K562 (cell line): ENCODE data around the gene PTPRG. TPM values are rescaled to one million over a fixed set of nuclear protein-coding genes. Genes with fewer than 3 reads are reported as not detected.

Source experiments
- ATAC-seq: fragments of 200-7000 bp; cut with Tn5 transposase; 3 replicates; pipeline ENCODE4 v1.9.1; 2020; ENCODE audit warnings: moderate library complexity
- BruUV-seq: library from RNA; stranded (reverse); fragments of 400-500 nt; replicated peaks from 2 replicates; lab custom pipeline; 2021; lab: Mats Ljungman, UMichigan
- CTCF ChIA-PET: fragments of 300-600 bp; formaldehyde crosslinking; extraction: SDS; loops from one replicate; lab custom pipeline; 2021; ENCODE audit warnings: low intra/inter-chr PET ratio; lab: Yijun Ruan, JAX
- POLR2A ChIA-PET: fragments of 300-600, 350-650 bp; sonication (Branson Sonifier 250); formaldehyde crosslinking; extraction: SDS; loops from one replicate; lab custom pipeline; 2021; ENCODE audit warnings: antibody characterized with exemption, inconsistent platforms; lab: Yijun Ruan, JAX
- DNase-seq, 4 experiments: peaks; one replicate each; pipeline versions ENCODE4 v3.0.0 to v3.0.0-alpha.2; 2011 to 2018; ENCODE audit warnings: low spot score in 3 of 4, mixed read lengths in 3 of 4; ENCODE audit errors: extremely low read depth in 1 of 4
- FAIRE-seq: peaks from 2 replicates; lab custom pipeline; 2011; peaks lifted over from hg19 to GRCh38; lab: Jason Lieb, UNC
- H2AFZ ChIP-seq: 2 replicates; pipeline ENCODE4 v1.6.0; 2011; ENCODE audit warnings: low read depth, low read length, control low read depth, inconsistent platforms
- H3K27ac ChIP-seq: fragments of 200-600 bp; 3 replicates; pipeline ENCODE4 v1.8.0; 2011; ENCODE audit warnings: low read depth, mild to moderate bottlenecking, control low read depth, inconsistent platforms, low read length, moderate library complexity, mixed read lengths; ENCODE audit errors: extremely low read depth
- H3K27me3 ChIP-seq, 2 experiments: fragments of 300-600 bp in 1 of 2; 2 replicates in 1 of 2; 3 replicates in 1 of 2; pipeline versions ENCODE4 v1.6.0 to v1.8.0; 2011; ENCODE audit warnings: inconsistent platforms in 2 of 2, low read length in 2 of 2, mild to moderate bottlenecking in 1 of 2, mixed read lengths in 1 of 2, moderate library complexity in 1 of 2; ENCODE audit not compliant: control insufficient read depth in 2 of 2, insufficient read depth in 2 of 2
- H3K36me3 ChIP-seq: fragments of 300-600 bp; 3 replicates; pipeline ENCODE4 v1.8.0; 2011; ENCODE audit warnings: mild to moderate bottlenecking, low read length, inconsistent platforms; ENCODE audit not compliant: control insufficient read depth, insufficient read depth
- H3K4me1 ChIP-seq, 2 experiments: fragments of 200-600 bp in 1 of 2; replicated peaks in 1 of 2; 2 replicates in 1 of 2; 3 replicates in 1 of 2; pipeline versions ENCODE4 v1.5.1 to v1.8.0; 2011; ENCODE audit warnings: inconsistent platforms in 2 of 2, low read length in 2 of 2, mild to moderate bottlenecking in 1 of 2, mixed read lengths in 1 of 2, moderate library complexity in 1 of 2; ENCODE audit not compliant: control insufficient read depth in 2 of 2, insufficient read depth in 2 of 2
- H3K4me2 ChIP-seq: 2 replicates; pipeline ENCODE4 v1.6.1; 2011; ENCODE audit warnings: low read length, control low read depth, inconsistent platforms, mixed read lengths; ENCODE audit not compliant: insufficient read depth
- H3K4me3 ChIP-seq: fragments of 200-600 bp; sonication (generic), shearing (Covaris generic); 2 replicates; pipeline ENCODE4 v1.5.1; 2016; ENCODE audit warnings: control low read depth, inconsistent platforms
- H3K79me2 ChIP-seq: fragments of 200-600 bp; 3 replicates; pipeline ENCODE4 v1.8.0; 2011; ENCODE audit warnings: low read length, inconsistent platforms; ENCODE audit not compliant: control insufficient read depth, insufficient read depth
- H3K9ac ChIP-seq, 2 experiments: 2 replicates each; pipeline versions ENCODE4 v1.6.0 to v1.6.1; 2011; ENCODE audit warnings: low read depth in 2 of 2, low read length in 2 of 2, control low read depth in 1 of 2, inconsistent platforms in 1 of 2, mild to moderate bottlenecking in 1 of 2, mixed read lengths in 1 of 2; ENCODE audit not compliant: insufficient read depth in 1 of 2
- H3K9me1 ChIP-seq: one replicate; pipeline ENCODE4 v1.6.0; 2011; ENCODE audit warnings: inconsistent platforms, mild to moderate bottlenecking, low read length, moderate library complexity; ENCODE audit not compliant: control insufficient read depth, insufficient read depth
- H3K9me3 ChIP-seq: replicated peaks from 2 replicates; pipeline ENCODE4 v1.5.1; 2011; ENCODE audit warnings: low read depth, low read length, inconsistent platforms; ENCODE audit not compliant: control insufficient read depth, insufficient read depth
- H4K20me1 ChIP-seq: replicated peaks from 2 replicates; pipeline ENCODE4 v1.6.1; 2011; ENCODE audit warnings: low read length, inconsistent platforms, mixed read lengths; ENCODE audit not compliant: control insufficient read depth, insufficient read depth
- ATF1 ChIP-seq, 2 experiments: fragments of 450-650 bp in 1 of 2; IDR thresholded peaks; 2 replicates each; pipeline ENCODE4 v1.6.1; 2016; ENCODE audit warnings: missing compliant biosample characterization in 1 of 2, missing genetic modification characterization in 1 of 2
- CTBP1 ChIP-seq: fragments of 450-650 bp; IDR thresholded peaks from 2 replicates; pipeline ENCODE4 v1.6.1; 2016; ENCODE audit warnings: borderline replicate concordance
- GTF2A2 ChIP-seq: IDR thresholded peaks from 2 replicates; pipeline ENCODE4 v1.6.1; 2016; ENCODE audit warnings: mild to moderate bottlenecking, missing genetic modification characterization, missing compliant biosample characterization
- SMARCA5 ChIP-seq: fragments of 450-650 bp; IDR thresholded peaks from 2 replicates; pipeline ENCODE4 v1.6.1; 2016
- U2AF2 ChIP-seq: fragments of 200-400 bp; formaldehyde crosslinking; optimal IDR thresholded peaks from 2 replicates; pipeline ENCODE3; 2017; ENCODE audit warnings: low read depth, mild to moderate bottlenecking, low read length
- ZNF274 ChIP-seq: IDR thresholded peaks from 2 replicates; pipeline ENCODE4 v1.6.1; 2011; ENCODE audit warnings: low read depth, mild to moderate bottlenecking, low read length, moderate library complexity, borderline replicate concordance
- ZNF354B ChIP-seq: fragments of 250-450 bp; sonication (Bioruptor Pico); IDR thresholded peaks from 2 replicates; pipeline ENCODE4 v1.4.0; 2020
- WGBS: fragments of 100-300 bp; shearing (Covaris generic); methylation state at CpG from one replicate; pipeline ENCODE4 v1.1.6; 2016; ENCODE audit warnings: low coverage, mixed read lengths; ENCODE audit not compliant: insufficient coverage; ENCODE audit errors: missing lambda C conversion rate; 5-methylcytosine and 5-hydroxymethylcytosine counted together
- in situ Hi-C: fragments of 300-500 bp; cut with MboI; formaldehyde crosslinking; loops from 4 replicates; pipeline ENCODE4 v1.15.0; 2018; ENCODE audit warnings: inconsistent platforms, mixed read lengths
- intact Hi-C: fragments of 100-400 bp; cut with micrococcal nuclease; formaldehyde crosslinking; loops from 2 replicates; pipeline ENCODE4 v1.14.2; 2022
- polyA plus RNA-seq, 8 experiments: library from polyadenylated mRNA; depleted of rRNA in 4 of 8; stranded (reverse) in 5 of 8; unstranded in 3 of 8; fragments of >200 nt; fragmentation: Nextera tagmentation in 2 of 8; fragmentation: Illumina TruSeq in 1 of 8; extraction: Ambion mirVana in 2 of 8; extraction: Trizol in 1 of 8; gene quantifications; 2 replicates each; pipeline versions ENCODE4 v1.2.1 to v1.2.3, GENCODE V29; 2011 to 2014; ENCODE audit warnings: inconsistent platforms in 1 of 8, missing spikeins in 1 of 8
- total RNA-seq, 7 experiments: library from RNA; depleted of rRNA in 6 of 7; stranded (reverse); fragments of >200 nt in 6 of 7; fragmentation: Illumina TruSeq in 2 of 7; extraction: Trizol in 2 of 7; gene quantifications; 2 replicates each; pipeline versions ENCODE4 v1.2.1 to v1.2.3, GENCODE V29; 2011 to 2021; ENCODE audit warnings: low replicate concordance in 1 of 7
- TF ChIP-seq, protein P1 (sequence below): fragments of 150-350 bp; IDR thresholded peaks from 2 replicates; pipeline ENCODE4 v1.6.1; 2014; ENCODE audit warnings: low read depth, mild to moderate bottlenecking, low read length, borderline replicate concordance
- TF ChIP-seq, protein P2 (sequence below), 2 experiments: fragments of 150-350 bp in 1 of 2; IDR thresholded peaks; 2 replicates each; pipeline ENCODE4 v1.6.1; 2012 to 2016; ENCODE audit warnings: low read depth in 2 of 2, low read length in 2 of 2, mild to moderate bottlenecking in 1 of 2, moderate library complexity in 1 of 2
- TF ChIP-seq, protein P3 (sequence below), 2 experiments: fragments of 450-650 bp; conservative IDR thresholded peaks; 2 replicates each; pipeline ENCODE4 v1.6.1; 2017; ENCODE audit warnings: mild to moderate bottlenecking in 2 of 2, moderate library complexity in 2 of 2

Gene PTPRG
- total and polyA plus RNA-seq, 9 of the 15 experiments (the other 6 are each of a cell fraction or from before 2014, with no cell fraction given) = 0.16 TPM; not detected in 8

DNA sequence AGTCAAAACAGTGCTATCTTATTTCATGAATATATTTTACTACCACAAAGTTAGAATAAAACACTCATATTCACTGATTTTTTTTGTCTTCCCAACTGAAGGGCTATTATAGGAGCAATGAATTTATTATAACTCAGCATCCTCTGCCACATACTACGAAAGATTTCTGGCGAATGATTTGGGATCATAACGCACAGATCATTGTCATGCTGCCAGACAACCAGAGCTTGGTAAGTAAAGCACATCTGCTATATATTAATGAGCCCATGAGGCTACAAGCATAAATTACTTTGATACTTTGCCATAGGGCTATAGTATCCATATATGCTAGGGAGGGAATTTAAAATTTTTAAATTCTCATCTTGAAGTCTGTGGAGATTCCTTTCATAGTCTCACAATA, 716.1 kb downstream of the PTPRG start:
- in situ Hi-C loops (no loop called here), intact Hi-C loops (no loop called here)
- BruUV-seq = no TSS peak
- no peaks in the 10 kb centered on the region for H3K36me3 ChIP-seq
- FAIRE-seq (no peak), DNase-seq (no peak), ATAC-seq (no peak)
- H4K20me1 ChIP-seq = no peaks in the 10 kb centered on the region
- TF ChIP-seq, protein P1, sequence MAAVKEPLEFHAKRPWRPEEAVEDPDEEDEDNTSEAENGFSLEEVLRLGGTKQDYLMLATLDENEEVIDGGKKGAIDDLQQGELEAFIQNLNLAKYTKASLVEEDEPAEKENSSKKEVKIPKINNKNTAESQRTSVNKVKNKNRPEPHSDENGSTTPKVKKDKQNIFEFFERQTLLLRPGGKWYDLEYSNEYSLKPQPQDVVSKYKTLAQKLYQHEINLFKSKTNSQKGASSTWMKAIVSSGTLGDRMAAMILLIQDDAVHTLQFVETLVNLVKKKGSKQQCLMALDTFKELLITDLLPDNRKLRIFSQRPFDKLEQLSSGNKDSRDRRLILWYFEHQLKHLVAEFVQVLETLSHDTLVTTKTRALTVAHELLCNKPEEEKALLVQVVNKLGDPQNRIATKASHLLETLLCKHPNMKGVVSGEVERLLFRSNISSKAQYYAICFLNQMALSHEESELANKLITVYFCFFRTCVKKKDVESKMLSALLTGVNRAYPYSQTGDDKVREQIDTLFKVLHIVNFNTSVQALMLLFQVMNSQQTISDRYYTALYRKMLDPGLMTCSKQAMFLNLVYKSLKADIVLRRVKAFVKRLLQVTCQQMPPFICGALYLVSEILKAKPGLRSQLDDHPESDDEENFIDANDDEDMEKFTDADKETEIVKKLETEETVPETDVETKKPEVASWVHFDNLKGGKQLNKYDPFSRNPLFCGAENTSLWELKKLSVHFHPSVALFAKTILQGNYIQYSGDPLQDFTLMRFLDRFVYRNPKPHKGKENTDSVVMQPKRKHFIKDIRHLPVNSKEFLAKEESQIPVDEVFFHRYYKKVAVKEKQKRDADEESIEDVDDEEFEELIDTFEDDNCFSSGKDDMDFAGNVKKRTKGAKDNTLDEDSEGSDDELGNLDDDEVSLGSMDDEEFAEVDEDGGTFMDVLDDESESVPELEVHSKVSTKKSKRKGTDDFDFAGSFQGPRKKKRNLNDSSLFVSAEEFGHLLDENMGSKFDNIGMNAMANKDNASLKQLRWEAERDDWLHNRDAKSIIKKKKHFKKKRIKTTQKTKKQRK = no peak
- TF ChIP-seq ZNF274 (no peak), GTF2A2 (no peak), SMARCA5 (no peak), ZNF354B (CRISPR knock-in tag) (no peak), U2AF2 (no peak), CTBP1 (no peak), ATF1 (CRISPR knock-in tag; IDR thresholded peaks at IDR 0.05) (no peak), ATF1 (tag; IDR thresholded peaks at IDR 0.05) (no peak)
- TF ChIP-seq, protein P2, sequence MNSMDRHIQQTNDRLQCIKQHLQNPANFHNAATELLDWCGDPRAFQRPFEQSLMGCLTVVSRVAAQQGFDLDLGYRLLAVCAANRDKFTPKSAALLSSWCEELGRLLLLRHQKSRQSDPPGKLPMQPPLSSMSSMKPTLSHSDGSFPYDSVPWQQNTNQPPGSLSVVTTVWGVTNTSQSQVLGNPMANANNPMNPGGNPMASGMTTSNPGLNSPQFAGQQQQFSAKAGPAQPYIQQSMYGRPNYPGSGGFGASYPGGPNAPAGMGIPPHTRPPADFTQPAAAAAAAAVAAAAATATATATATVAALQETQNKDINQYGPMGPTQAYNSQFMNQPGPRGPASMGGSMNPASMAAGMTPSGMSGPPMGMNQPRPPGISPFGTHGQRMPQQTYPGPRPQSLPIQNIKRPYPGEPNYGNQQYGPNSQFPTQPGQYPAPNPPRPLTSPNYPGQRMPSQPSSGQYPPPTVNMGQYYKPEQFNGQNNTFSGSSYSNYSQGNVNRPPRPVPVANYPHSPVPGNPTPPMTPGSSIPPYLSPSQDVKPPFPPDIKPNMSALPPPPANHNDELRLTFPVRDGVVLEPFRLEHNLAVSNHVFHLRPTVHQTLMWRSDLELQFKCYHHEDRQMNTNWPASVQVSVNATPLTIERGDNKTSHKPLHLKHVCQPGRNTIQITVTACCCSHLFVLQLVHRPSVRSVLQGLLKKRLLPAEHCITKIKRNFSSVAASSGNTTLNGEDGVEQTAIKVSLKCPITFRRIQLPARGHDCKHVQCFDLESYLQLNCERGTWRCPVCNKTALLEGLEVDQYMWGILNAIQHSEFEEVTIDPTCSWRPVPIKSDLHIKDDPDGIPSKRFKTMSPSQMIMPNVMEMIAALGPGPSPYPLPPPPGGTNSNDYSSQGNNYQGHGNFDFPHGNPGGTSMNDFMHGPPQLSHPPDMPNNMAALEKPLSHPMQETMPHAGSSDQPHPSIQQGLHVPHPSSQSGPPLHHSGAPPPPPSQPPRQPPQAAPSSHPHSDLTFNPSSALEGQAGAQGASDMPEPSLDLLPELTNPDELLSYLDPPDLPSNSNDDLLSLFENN (IDR thresholded peaks at IDR 0.05; ENCODE audit: low read depth in 2 of 2, low read length in 2 of 2) = no peak
- TF ChIP-seq, protein P3, sequence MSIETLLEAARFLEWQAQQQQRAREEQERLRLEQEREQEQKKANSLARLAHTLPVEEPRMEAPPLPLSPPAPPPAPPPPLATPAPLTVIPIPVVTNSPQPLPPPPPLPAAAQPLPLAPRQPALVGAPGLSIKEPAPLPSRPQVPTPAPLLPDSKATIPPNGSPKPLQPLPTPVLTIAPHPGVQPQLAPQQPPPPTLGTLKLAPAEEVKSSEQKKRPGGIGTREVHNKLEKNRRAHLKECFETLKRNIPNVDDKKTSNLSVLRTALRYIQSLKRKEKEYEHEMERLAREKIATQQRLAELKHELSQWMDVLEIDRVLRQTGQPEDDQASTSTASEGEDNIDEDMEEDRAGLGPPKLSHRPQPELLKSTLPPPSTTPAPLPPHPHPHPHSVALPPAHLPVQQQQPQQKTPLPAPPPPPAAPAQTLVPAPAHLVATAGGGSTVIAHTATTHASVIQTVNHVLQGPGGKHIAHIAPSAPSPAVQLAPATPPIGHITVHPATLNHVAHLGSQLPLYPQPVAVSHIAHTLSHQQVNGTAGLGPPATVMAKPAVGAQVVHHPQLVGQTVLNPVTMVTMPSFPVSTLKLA (conservative IDR thresholded peaks at IDR 0.05) = no peak
- no peak overlapping the region for H3K9ac ChIP-seq
- no peaks in the 10 kb centered on the region for H3K79me2 ChIP-seq
- H3K27me3 ChIP-seq = no peaks in the 10 kb centered on the region
- no peak overlapping the region for H3K27ac ChIP-seq
- no peaks in the 10 kb centered on the region for H3K9me3 ChIP-seq
- ChIA-PET CTCF (no interaction called here), POLR2A (no interaction called here)
- H3K9me1 ChIP-seq = no peaks in the 10 kb centered on the region
- 0% methylated on average over 3 of the region's 3 CpGs for WGBS
- H3K4me3 ChIP-seq = no peak overlapping the region
- H3K4me2 ChIP-seq = no peak overlapping the region
- no peaks in the 10 kb centered on the region for H3K4me1 ChIP-seq
- no peak overlapping the region for H2AFZ ChIP-seq
